Left hindlimb (tissue), 1 donor: ENCODE results near the gene JARID2.

Experiments used
- DNase-seq: peaks from one replicate; pipeline ENCODE4 v3.0.0-alpha.2; 2018

JARID2 gene

DNA sequence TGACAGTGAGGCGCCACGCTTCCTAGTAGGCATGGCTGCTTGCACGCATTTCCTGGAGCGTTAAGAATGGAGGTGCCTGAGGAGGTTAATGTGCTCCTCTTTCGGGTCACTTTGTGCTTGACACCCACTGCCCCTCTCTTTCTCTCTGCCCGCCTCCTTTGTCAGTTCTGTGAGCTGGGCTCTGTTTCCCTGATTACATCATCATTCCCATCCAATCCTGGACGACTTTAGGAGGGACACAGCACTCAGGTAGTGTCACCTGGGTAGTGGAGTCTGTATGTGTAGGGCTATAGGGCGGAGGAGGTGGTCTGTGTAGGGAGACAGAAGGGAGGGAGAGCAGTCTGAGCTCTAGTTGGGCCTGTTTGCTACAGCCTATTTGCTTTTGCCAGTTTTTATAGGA lies 136.8 kb downstream of the JARID2 start:
- no peak for DNase-seq

DNA sequence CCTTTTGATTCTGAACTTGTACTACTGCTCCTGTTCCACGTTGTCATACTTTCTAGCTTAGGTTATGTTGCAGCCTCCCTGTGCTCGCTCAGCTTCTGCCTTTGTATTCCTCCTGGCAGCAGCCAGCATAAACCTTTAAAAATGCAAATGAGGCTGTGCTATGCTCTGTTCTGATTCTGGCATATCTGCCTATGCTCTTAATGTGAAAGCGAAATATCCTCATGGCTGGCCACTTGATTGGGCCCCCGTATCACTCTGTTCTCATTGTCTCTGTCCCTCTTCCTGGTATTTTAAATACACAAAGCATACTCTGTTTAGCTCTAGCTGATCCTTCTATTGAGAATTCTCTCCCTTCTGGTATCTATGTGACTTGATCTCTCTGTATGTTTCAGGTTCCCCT lies 139.0 kb downstream of the JARID2 start:
- no peak for DNase-seq

DNA sequence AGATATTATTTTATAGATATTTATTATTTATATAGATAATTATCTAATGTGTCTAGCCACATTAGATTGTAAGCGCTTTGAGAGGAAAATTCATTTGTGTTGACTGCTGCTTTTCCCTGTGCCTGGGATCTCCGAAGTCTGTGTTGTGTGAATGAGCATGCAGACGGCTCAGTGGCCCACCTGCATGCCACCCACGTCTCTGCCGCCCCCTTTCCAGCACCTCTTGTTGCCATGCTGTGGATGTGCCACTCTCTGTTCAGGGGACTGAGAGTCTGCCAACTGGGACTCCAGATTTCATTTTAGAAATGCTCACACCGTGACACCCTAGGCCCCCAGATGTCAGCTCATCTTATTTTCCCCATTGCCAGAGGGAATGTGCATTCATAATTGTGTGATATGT lies 139.7 kb downstream of the JARID2 start:
- DNase-seq, result no peak

DNA sequence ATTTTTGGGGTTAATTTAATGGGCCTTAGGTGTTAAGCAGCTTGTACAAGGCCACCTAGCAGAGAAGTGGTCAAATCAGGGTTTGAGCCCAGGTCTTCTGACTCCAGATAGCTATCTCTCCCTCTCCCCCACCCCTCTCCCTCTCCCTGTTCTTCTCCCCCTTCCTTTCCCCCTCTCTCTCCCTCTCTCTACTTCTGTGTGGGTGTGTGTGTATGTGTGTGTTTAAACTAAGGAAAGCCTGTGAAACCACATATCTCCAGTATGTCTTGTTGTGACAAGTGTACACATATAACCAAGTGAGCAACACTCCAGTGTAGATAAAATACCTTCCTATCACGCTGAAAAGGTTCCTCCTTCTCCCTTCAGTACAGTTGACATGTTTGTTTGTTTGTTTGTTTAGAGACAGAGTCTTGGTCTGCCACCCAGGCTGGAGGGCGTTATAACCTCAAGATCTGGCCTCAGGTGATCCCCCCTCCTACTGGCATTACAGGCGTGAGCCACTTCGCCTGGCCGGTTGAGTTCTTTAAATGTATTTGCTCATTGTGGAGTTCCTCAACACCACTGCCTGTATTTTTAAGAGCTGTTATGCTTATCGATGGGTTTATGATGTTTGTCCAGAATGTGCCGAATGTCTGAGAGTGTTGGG lies 140.4 kb downstream of the JARID2 start:
- DNase-seq, result no peak

- DNase-seq, result no peak
Measured at GRCh38 chr6:15386756-15387112, 140.9 kb downstream of the JARID2 start.

GRCh38 chr6:15387118-15387517 lies 141.2 kb downstream of the JARID2 start:
- DNase-seq, result no peak

GRCh38 chr6:15389084-15389764 lies 143.4 kb downstream of the JARID2 start:
- DNase-seq, result peak; percentile 47

DNA sequence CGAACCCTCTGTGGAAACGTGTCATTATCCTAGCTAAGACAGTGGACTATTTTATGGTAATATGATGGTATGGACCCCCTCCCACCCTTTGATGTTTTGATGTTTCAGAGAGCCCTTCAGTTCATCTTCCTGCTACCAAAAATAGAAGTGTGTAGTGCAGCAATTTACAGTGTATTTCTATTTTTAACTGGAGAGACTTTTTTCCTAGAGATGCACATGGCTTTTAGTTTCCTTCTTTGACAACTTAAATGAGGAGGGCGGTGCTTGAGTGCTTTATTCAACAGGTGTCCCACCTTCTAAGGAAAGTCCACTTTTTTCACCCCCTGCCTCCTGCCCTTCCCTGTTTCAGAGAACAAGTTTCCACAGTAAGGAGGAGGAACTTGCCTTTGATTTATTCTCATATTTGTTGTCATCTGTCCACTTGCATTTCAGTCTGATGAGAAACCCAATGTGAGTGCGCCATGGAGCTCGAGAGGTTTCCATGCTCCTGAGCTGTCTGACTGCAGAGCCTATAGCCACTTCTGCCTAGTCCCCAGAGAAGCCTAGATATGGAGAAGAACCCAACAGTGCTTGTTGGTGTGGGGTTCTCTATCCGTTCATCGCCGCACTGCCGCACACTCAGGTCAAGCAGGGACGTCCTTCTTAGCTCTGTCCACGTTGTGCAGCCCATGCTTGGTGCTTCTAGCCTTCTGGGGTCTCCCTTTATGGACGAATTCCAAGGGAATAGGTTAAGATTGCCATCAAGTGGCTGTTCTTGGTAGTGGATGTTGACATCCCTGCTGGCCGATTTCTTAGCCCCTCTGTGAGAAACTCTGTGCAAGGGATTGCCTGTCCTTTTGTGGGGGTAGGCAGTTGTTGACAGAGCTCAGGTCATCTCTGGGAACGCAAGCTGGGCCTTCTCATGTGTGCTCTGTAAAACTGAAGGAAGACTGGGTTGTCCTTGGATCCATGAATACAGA lies 144.2 kb downstream of the JARID2 start:
- DNase-seq, result peak; percentile 40

GRCh38 chr6:15391500-15391899 lies 145.6 kb downstream of the JARID2 start:
- no peak for DNase-seq

- DNase-seq, result no peak
Measured at GRCh38 chr6:15392182-15392581, 146.3 kb downstream of the JARID2 start.

- DNase-seq, result no peak
Measured at GRCh38 chr6:15393605-15394004, 147.7 kb downstream of the JARID2 start.

DNA sequence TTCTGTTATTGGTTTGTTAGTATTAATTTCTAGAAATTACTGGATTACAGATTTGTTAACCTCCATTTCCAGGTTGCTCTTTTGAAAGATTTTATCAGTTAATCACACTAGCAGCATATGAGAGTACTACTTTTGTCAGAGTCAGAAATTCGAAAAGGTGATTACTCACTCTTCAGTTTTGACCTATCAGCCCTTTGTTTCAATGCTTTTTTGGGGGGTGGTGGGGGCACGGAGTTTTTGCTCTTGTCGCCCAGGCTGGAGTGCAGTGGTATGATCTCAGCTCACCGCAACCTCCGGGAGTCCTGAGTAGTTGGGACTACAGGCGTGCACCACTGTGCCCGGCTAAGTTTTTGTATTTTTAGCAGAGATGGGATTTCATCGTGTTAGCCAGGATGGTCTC lies 149.2 kb downstream of the JARID2 start:
- DNase-seq, result no peak

DNA sequence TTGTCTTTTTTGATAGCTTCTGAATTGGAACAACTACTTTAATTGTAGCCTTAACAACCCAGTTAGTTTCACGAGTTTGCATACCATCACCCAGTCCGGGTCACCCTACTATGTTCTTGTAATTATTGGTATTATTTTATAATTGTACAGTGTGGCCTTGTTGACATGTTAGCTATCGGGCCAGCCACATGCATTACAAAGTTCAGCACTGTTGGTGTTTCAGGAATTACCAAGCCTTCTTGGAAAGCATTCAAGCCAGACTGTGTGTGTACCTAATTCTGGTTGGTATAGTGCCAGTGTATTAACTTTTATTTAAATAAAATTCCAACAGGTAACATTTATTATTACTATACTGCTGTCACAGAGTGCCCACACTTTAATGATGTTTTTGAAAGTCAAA lies 150.9 kb downstream of the JARID2 start:
- no peak for DNase-seq

DNA sequence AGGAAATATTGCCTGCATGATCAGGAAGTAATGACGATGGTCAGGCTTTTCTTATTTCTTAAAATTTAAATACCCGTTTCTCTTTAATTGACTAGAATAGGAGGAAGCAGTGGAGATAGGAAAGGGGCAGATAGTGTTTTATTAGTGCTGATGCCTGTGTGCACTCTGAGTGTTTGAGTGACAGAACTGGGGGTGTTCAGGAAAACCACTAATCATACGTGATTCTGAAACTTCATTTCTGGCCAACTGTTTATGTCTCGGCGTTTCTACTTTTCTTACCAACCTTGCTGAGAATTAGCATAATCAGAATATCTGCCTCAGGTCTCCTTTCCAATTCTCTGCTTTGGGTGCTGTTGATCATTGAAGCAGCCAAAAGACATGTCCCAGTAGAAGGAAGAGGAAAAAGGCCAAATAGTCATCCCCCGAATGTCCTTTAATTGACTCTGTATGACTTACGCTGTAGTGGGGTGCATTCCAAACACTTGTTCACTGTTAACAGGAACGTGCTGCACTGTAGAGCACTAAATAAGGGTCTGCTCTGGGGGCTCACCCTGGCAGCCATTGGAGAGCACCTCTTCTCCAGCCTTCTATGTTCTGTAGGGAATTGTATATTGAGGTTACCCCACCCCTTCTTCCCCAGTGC lies 152.9 kb downstream of the JARID2 start:
- no peak for DNase-seq

DNA sequence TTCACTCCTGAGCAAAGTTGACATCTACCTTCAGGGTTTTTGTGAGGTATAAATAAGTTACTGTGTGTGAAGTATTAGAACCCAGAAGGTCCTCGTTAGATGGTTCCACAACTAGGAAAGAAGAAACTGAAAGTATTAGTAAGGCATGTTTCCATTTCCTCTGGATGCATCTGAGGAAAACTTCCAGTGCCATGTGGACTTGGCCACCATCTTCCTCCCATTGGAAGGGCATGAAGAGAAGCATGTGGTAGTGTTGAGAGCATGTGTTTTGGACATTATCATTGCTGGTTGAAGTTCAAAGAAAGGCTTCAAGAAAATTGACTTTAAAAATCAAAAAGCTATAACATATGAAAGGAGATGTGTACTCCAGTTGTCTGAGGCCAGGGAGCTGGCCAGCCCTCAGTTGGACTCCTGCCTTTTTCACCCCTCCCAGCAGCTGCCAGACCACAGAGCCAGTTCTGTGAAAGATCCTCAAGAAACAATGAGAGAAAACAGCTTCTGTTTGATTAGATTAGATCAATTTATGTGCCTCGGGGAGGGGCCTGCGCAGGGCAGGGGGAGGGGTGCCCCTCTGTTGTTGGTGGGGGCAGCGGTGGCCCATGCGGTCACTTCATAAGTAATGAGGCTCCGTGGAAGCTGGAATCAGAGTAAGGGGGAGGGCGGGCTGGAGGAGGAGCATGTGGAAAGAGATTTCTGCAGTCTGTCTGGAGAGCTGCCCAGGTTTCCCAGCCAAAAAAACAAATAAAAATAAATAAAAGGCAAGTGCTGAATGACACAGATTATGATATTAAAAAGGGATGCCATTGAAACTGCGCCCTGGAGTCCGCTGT lies 154.0 kb downstream of the JARID2 start:
- DNase-seq, result peak; percentile 86

- peak; percentile 59 for DNase-seq
Measured at GRCh38 chr6:15400572-15401004, 154.7 kb downstream of the JARID2 start.

DNA sequence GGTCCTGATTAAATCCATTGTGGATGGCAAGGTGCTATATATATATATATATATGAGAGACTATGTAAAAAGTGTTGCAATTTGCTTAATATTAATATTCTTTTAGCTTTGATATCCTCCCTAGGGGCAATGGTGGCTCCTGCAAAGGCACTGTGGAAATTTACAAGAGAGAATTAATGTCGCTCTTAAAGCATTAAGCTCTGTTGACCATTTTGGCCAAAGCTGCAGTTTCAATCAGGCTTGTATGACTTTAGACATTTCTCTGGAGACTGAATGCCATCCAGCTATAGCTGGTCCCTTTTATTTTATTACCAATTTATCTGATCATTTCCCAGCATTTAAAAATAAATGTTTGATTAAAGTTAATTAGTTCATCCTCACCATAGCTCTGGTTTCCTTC lies 155.3 kb downstream of the JARID2 start:
- DNase-seq, result no peak

- DNase-seq, result no peak
Measured at GRCh38 chr6:15401769-15402250, 155.9 kb downstream of the JARID2 start.

DNA sequence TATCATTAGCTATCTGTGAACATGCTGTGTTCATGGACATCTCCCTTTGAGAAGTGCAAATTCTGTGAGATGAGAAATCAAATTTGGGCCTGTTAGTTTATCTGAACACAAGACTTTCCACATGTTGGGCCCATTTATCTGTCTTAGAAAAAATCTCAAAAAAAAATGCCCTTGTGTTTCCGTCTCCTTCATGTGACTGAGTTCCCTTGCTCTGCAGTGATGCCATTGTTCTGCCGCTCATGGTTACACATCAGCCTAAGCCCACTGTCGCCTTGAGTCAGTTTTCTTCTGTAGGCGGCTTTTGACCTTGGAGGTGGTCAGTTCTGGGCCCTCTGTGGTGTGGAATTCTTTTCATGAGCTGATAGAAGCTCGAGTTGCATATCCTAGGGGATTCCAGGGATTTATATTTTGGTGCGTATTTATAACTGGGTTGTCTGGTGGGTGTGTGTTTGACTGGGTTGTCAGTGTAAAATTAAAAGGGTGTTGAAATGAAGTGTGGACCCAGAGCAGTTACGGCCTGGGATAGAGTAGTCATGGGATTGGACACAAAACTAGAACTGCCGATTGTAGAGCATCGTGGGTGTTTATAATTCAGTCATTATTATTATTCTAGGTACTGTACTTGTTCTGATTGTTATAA lies 156.7 kb downstream of the JARID2 start:
- DNase-seq, result no peak

DNA sequence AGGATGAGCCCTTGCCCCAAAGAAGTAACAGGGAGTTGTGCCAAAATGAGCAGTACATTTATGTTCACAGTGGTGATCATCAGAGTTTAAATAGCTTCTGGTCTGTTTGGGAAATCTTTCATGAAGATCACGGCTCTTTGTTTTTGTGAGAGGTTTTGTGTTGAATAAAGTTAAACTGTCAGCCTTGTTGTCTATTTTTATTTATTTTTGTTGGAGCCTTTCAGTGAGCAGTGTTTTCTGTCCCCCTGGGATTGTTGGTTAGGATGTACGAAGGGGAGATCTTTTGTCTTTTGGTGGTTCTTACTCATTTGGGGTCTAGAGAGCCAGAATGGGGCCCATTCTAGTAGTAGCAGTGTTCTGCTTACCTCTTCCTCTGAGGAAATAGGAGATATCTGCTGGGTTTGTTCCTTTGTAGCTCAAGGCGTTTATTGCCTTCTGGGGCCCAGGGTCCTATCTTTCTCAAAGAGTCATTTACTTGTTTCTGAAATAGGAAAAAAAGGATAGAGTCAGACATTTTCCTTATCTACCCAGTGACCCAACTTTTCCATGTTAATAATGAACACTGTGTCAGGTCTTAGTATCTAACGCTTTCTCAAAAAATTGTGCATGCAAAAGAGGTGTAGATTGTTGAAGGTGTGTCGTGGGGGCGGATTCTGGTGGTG lies 157.4 kb downstream of the JARID2 start:
- no peak for DNase-seq

DNA sequence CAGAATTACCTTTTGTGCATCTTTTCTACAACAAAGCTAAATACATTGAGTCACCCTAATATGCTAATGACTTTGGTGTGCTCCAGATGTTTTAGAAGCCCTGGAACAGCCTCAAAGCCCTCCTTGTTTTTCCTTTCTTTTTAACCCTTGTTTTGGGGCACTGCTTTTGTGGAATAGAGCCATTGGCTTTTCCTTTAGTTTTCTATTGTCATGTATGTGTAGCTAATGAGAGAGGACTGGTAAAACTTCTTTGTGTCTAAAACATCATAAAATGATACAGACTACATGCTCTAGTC lies 158.8 kb downstream of the JARID2 start:
- DNase-seq, result no peak
